CD4-positive, alpha-beta T cell treated with Interleukin-4 for 1 hour (primary cell): ENCODE measurements around the gene PLXNB3.

Source experiments
- DNase-seq, 2 donors: peaks; one replicate each; pipeline ENCODE4 v3.0.0-alpha.2; 2020 to 2022

PLXNB3 gene

DNA sequence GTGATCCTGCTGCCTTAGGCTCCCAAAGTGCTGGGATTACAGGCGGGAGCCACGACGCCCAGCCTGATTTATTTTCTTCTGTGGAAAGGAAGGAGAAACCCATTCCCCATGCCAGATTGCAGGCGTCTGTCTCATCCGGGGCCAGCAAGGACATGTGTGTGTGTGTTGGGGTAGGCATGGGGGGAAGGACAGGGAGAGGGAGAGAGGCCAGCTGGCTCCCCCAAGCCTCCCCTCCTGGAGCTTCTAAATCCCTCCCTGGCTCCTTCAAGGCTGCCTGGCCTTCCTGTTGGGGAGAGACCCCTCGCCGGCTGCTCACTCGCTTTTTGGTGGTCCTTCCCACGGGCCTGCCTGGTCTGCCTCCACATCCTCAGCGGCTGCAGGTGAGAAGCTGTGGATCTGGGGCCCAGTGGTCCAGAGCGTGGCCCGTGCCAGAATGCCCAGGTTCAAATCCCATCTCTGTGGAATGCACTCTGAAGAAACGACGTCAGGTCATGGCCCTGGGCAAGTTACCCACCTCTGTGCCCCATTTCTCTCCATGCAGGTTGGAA, 1.3 kb upstream of the PLXNB3 start:
- no peak for DNase-seq

DNA sequence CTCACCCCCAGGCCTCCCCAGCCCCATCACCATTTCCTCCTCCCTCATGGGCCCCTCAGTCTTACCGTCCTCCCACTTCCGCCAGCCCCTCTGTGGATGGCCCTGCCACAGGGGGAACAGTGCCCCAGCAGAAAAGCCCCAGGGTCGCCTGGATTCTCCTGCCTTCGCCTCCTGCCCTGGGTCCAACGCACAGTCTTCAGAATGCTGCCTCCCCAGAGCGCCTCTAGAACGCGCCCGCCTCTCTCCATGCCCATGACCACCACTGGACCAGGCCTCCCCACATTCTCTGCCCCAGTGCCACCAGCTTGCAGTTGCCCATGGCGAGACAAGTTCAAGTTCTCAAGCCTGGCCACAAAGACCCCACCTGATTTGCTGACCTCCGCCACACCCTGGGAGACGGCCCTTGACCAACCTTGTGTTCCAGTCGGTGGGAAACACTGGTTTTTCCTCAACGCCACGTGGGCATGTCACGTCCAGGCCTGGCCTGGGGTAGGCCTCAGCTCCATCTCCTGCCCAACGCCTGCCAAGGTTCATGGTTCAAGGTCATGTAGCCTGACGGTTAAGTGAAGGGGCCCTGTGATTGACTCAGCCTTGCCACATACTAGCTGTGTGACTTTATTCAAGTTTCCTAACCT, 634 bp upstream of the PLXNB3 start:
- no peak for DNase-seq

DNA sequence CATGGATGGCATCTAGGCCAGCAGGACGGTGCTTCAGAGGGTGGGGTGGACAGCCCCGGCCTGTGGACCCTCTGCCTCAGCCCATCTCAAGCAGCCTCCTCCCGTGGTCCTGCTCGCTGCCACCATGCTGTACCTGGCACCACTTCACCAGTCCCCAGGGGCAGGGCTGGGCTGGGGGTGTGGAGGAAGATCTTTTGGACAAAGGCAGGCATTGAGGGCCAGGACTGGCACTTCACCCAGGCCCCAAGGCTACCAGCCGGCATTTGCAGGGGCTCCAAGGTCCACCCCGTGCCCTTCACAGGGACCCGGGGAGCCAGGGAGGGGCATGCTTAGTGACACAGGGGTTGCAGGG, 713 bp downstream of the PLXNB3 start:
- DNase-seq, result no peak

DNA sequence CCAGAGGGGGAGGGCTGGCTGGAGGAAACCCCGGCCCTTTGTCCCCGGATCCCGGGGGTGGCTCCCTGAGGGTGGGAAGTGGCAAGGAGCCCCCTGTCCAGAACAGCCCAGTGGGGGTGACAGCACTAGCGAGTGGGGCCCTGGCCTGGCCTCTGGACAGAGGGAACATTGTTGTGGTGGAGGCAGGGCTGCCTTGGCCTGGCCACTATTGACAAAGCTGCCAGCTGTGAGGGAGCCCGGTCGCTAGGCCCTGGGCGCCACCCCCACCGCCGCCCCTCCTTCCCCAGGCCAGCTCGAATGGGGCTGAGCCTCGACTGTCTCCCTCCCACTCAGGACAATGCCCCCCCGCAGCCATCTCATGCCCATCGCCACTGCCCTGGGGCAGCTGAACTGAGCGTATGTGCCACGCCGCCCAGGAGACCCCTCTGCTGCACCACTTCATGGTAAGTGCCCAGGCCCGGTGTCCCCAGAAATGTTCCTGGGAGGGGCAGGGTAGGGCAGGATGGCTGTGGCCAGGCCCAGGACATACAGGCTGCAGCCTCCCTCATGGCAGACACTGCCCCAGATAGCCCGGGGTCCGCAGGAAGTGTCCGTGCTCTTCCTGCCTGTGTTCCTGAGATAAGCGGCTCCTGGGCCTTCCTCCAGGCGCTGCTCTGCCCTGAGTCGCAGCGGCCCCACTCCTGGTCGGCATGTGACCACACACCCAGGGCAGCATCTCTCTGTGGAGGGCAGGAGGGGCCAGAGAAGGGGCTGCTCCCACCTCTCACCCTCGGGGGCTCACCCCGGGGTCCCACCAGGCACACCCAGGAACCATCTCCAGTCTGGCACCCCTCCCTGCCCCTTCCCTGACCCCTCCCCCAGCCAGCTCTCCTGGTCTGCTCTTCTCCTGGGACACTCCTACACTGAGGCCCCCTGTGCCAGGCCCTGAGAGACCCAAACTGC, 1.4 kb downstream of the PLXNB3 start:
- DNase-seq, result no peak

DNA sequence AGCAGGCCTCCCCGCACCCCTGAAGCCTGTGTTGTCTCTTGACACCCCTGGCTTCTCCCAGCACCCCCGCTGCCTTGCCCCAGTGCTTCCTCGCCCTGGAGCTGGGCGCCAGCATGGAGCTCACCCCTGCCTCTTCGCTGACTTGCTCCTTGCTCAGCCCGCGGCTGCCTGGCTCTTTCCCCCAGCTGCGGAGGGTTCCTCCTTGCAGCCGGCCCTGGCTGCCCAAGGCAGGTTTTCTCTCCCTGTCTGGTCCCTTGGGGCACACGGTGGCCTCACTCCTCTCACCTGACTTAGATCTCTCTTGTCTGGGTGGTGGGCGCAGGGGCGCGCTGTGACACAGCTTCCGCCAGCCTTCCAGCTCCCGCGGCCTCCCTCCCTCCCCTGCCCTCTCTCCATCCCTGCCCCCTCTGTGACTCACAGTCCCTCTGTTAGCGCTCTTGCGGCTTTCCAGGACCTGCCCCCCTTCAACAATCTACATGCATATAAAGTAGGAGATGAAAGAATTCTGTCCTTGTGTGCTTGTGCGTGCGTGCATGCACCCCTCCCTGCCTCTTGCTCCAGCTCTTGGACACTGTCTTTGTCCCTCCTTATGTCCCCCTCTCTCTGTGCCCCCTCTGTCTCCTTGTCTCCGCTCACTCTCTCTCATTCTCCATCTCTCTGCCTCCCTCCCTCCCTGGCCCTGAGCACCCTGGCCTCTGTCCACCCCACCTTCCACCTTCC, 2.2 kb downstream of the PLXNB3 start:
- DNase-seq, result no peak

DNA sequence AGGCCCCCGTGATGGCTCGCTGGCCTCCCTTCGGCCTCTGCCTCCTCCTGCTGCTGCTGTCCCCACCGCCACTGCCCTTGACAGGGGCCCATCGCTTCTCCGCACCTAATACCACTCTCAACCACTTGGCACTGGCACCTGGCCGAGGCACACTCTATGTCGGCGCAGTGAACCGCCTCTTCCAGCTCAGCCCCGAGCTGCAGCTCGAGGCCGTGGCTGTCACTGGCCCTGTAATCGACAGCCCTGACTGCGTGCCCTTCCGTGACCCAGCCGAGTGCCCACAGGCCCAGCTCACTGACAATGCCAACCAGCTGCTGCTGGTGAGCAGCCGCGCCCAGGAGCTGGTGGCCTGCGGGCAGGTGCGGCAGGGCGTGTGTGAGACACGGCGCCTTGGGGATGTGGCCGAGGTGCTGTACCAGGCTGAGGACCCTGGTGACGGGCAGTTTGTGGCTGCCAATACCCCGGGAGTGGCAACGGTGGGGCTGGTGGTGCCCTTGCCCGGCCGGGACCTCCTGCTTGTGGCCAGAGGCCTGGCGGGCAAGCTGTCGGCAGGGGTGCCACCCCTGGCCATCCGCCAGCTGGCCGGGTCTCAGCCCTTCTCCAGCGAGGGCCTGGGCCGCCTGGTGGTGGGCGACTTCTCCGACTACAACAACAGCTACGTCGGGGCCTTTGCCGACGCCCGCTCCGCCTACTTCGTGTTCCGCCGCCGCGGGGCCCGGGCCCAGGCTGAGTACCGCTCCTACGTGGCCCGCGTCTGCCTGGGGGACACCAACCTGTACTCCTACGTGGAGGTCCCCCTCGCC, 3.0 kb downstream of the PLXNB3 start:
- DNase-seq, result no peak

DNA sequence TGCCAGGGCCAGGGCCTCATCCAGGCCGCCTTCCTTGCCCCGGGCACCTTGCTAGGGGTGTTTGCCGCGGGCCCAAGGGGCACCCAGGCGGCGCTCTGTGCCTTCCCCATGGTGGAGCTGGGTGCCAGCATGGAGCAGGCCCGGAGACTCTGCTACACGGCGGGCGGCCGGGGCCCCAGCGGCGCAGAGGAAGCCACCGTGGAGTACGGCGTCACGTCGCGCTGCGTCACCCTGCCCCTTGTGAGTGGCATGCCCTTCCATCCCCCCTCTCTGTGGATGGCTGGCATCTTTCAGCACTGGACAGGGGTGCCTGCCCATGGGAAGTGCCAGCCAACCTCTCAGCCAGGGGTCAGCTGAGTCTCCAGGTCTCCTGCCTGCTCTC, 3.6 kb downstream of the PLXNB3 start:
- DNase-seq, result no peak

DNA sequence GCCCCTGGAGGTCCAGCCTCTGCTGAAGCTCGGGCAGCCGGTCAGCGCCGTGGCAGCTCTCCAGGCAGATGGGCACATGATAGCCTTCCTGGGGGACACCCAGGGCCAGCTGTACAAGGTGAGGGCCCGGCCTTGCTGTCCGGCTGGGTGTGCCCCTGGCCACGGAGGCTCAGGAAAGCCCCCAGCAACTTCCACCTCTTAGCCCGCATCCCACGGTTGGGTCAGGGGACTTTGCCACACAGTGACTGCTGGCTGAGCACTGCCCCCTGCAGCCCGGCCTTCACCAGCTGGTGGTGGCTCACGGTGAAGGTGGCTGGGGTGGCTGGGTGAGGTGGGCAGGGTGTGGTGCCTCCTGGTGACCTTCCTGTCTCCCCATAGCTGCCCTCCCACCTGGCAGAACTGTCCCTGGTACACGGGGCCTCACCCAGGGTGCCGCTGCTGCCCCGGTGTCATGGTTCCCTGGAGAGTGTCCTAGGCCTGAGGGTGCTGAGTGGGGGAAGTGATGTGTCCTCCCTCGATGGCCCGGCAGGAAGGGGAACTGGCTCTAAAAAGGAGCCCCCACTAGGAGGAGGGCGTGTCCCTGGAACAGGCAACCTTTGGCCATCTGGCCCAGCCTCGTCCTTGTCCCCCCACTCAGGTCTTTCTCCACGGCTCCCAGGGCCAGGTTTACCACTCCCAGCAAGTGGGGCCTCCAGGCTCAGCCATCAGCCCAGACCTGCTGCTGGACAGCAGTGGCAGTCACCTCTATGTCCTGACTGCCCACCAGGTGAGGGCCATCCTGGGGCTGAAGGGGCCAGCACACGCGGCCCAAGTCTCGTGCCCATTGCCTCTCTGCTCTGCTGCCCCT, 4.5 kb downstream of the PLXNB3 start:
- DNase-seq, result no peak

DNA sequence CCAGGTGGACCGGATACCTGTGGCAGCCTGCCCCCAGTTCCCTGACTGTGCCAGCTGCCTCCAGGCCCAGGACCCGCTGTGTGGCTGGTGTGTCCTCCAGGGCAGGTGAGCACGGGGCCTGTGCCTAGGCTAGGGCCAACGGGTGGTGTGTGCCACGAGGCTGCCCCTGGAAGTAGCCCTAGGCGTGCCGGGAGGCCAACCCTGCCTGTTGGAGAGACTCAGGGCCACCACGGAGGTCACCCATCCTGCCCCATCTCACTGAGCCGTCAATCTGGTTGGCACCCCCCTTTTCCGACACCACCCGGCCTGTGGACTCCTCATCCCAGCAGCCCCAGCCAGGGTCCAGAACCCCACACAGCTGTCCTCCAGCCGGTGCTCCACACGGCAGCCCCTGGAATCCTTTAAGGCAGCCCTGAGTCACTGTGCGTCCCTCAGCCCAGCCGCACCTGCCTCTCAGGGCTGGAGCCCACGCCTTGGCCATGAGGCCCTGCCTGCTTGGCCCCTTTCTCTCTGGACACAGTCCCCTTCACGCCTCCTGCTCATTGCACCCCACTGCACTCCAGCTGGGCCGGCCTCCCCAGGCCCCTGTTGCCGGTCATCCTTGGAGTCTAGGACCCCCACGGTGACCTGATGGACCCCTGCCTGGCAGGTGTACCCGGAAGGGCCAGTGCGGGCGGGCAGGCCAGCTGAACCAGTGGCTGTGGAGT, 5.3 kb downstream of the PLXNB3 start:
- no peak for DNase-seq

DNA sequence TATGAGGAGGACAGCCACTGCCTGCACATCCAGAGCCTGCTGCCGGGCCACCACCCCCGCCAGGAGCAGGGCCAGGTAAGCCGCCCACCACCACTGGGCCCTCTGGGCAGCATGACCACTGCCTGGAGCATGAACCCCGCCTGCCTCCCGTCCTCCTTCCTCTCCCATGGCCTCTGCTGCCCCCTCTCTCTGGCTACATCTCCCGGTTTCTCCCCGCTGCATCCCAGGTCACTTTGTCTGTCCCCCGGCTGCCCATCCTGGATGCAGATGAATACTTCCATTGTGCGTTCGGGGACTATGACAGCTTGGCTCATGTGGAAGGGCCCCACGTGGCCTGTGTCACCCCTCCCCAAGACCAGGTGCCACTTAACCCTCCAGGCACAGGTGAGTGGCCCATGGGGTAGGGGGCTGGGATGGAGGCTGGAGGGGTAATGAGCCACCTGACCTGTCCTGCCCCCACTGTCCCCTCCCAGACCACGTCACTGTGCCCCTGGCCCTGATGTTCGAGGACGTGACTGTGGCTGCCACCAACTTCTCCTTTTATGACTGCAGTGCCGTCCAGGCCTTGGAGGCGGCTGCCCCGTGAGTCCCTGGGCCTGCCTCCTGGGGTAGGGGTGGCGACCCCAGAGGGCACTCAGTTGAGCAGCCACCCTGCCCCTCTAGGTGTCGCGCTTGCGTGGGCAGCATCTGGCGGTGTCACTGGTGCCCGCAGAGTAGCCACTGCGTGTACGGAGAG, 6.0 kb downstream of the PLXNB3 start:
- no peak for DNase-seq

DNA sequence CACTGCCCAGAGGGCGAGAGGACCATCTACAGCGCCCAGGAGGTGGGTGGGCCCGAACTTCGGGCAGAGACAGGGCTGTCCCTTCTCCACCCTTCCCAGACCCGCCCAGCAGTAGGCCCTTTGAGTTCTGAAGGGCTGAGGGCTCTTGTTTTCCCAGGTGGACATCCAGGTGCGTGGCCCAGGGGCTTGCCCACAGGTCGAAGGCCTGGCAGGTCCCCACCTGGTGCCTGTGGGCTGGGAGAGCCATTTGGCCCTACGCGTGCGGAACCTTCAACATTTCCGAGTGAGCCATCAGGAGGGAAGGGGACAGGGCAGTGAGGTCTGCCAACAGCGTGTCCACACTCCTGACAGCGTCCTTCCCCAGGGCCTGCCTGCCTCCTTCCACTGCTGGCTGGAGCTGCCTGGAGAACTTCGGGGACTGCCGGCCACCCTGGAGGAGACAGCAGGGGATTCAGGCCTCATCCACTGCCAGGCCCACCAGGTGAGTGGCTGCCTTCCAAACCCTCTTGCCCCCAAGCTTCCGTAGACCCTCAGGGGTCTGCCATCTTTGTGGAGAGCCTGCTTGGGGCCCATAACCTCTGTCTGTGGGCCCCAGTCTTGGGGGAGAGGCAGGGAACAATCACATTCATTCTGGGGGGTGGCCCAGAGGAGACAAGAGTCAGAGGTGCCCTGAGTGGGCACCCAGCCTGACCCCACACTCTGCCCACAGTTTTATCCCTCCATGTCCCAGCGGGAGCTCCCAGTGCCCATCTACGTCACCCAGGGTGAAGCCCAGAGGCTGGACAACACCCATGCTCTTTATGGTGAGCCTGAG, 6.8 kb downstream of the PLXNB3 start:
- DNase-seq, result no peak

DNA sequence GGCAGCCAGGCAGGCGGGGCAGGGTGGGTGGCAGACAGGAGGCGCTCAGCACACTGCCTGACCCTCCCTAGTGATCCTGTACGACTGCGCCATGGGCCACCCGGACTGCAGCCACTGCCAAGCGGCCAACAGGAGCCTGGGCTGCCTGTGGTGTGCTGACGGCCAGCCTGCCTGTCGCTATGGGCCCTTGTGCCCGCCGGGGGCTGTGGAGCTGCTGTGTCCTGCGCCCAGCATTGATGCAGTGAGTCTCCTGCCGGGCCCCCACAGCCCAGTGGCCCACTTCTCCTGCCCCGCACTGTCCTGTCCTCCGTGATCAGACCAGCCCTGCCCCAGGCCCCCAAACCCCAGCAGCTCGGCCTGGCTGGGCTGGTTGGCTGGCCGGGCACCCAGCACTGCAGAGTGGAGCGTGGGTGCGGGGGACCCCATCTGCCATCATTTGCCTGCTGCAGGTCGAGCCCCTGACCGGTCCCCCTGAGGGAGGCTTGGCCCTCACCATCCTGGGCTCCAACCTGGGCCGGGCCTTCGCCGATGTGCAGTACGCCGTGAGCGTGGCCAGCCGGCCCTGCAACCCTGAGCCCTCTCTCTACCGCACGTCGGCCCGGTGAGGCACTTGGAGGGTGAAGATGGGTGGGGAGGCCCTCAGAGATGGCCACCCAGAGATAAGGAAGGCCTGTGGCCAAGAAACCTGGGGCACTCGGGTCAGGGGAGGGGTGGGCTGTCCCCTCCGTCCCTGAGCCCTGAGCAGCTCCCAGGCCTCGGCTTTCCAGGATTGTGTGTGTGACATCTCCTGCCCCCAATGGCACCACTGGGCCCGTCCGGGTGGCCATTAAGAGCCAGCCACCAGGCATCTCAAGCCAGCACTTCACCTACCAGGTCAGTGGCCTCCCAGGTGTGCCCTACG, 7.6 kb downstream of the PLXNB3 start:
- DNase-seq, result no peak

DNA sequence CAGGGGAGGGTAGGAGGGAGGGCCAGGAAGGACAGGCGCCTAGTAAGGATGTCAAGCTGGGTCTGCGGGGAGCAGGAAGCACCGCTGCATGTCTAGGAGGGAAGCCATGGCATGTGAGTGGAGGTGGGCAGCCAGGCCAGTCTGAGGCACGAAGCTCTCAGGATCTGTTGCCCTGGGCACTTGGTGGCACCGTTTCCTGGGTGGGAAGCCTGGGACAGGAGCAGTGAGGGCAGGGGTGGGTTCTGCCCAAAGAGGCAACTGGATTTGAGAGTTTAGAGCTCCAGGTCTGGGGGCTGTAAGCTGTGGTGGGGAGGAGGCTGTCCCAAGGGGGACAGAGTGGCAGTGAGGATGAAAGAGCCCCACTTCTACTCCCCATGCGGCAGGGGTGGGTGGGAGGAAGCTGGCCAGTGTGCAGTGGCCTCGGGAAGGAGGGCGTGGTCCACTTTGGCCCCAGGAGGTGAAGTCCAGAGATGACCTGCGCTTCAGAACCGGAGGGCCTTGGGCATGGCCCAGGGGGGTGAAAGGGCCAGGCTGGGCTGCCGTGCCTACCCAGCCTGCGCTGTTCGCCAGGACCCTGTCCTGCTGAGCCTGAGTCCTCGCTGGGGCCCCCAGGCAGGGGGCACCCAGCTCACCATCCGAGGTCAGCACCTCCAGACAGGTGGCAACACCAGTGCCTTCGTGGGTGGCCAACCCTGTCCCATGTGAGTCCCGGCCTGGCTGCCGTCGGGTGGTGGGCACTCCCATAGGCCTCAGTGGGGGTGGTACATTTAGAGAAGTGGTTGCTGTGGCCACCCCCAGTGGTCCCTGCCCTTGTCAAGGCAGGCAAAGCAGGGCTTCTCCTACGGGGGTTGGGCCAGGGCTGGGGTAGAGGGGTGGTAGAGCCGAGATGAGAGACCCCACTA, 8.5 kb downstream of the PLXNB3 start:
- DNase-seq, result no peak

DNA sequence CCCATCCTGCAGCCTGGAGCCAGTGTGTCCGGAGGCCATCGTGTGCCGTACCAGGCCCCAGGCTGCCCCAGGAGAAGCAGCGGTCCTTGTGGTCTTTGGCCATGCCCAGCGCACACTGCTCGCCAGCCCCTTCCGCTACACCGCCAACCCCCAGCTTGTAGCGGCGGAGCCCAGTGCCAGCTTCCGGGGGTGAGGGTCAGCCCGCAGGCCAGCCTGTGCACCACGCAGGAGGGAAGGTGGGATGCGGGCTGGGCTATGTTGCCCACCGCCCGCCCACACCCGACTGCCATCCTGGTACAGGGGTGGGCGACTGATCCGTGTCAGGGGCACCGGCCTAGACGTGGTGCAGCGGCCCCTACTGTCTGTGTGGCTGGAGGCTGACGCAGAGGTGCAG, 9.2 kb downstream of the PLXNB3 start:
- DNase-seq, result no peak

DNA sequence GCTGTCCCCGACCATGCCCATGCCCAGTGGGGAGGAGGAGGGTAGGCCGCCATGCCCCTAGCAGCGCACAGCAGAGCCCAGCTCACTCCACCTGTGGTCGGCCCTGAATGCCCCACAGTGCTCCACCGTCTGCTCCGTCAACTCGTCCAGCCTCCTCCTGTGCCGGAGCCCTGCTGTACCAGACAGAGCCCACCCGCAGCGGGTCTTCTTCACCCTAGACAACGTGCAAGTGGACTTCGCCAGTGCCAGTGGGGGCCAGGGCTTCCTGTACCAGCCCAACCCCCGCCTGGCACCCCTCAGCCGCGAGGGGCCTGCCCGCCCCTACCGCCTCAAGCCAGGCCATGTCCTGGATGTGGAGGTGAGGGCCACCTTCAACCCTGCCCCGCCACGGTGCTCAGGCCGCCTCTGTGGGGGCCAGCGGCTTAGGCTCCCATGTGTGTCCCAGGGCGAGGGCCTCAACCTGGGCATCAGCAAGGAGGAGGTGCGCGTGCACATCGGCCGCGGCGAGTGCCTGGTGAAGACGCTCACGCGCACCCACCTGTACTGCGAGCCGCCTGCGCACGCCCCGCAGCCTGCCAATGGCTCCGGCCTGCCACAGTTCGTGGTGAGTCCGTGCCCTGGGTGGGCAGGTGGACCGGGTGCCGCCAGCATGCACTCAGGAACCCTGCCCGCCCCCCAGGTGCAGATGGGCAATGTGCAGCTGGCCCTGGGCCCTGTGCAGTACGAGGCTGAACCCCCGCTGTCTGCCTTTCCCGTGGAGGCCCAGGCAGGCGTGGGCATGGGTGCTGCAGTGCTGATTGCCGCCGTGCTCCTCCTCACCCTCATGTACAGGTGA, 9.9 kb downstream of the PLXNB3 start:
- DNase-seq, result no peak

DNA sequence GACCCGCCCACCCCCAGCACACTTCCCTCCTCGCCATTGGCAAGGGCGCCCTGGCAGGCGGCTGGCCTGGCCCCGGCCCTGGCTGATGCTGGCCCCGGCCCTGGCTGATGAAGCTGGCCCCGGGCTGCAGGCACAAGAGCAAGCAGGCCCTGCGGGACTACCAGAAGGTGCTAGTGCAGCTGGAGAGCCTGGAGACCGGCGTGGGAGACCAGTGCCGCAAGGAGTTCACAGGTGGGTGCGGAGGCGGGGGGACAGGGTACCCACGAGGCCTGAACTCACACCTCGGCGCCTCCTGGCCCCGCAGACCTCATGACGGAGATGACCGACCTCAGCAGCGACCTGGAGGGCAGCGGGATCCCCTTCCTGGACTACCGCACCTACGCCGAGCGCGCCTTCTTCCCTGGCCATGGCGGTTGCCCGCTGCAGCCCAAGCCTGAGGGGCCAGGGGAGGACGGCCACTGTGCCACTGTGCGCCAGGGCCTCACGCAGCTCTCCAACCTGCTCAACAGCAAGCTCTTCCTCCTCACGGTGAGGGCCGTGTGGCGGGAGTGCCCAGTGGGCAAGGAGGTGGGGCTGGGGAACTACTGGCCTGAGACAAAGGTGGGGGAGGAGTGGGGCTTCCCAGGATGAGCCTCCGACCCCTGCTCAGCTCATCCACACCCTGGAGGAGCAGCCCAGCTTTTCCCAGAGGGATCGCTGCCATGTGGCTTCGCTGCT, 10.7 kb downstream of the PLXNB3 start:
- DNase-seq, result no peak
